Lower leg skin (tissue), 3 donors: ENCODE data around the gene FOXA2.

ENCODE experiments used
- POLR2A ChIP-seq, 2 donors: fragments of 450-650 bp; IDR thresholded peaks; one replicate each; pipeline ENCODE4 v1.6.1; 2016 to 2017; ENCODE audit warnings: antibody characterized with exemption in 2 of 2, mild to moderate bottlenecking in 1 of 2, moderate library complexity in 1 of 2
- TF ChIP-seq, protein P1 (sequence below), 3 donors: fragments of 450-650 bp; IDR thresholded peaks; one replicate each; pipeline ENCODE4 v1.5.1; 2016; ENCODE audit warnings: antibody characterized with exemption in 3 of 3, mild to moderate bottlenecking in 3 of 3, moderate library complexity in 2 of 3

DNA sequence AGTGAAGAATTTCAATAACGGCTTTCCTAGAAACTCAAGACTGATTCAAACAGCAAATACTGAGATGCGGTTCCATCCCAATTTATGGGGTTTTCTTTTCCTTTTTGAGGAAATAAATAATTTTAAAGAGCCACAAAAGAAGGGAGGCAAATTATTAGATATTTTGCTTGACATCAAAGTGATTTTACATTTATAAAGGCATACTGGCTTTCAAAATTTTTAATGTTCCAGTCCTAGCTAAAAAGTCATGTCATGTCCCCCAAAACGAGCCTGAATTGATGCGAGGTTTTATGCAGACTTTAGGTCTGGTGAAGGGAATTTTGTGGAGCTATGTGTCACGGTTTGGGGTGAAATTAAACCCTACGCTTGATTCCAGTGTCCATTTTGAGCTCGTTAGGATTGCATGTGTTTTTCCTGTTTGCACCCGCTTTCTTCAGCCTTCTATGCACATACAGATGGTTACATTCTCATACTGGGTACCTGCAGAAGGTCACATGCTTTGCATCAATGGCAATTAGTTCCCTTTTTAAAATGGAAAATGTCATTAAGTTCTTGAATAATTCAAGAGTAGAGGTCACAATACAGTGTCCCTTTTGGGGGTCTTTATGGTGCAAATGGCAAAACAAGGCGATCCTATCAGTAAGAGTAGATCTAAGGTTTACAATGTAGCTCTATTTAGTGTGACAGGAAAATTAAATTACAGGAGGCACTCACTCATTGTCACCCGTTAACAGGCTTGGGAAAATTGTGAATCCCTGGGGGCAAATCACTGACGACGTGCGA lies 17.3 kb downstream of the FOXA2 start:
- TF ChIP-seq POLR2A (IDR thresholded peaks at IDR 0.05) = no peak
- TF ChIP-seq, protein P1, sequence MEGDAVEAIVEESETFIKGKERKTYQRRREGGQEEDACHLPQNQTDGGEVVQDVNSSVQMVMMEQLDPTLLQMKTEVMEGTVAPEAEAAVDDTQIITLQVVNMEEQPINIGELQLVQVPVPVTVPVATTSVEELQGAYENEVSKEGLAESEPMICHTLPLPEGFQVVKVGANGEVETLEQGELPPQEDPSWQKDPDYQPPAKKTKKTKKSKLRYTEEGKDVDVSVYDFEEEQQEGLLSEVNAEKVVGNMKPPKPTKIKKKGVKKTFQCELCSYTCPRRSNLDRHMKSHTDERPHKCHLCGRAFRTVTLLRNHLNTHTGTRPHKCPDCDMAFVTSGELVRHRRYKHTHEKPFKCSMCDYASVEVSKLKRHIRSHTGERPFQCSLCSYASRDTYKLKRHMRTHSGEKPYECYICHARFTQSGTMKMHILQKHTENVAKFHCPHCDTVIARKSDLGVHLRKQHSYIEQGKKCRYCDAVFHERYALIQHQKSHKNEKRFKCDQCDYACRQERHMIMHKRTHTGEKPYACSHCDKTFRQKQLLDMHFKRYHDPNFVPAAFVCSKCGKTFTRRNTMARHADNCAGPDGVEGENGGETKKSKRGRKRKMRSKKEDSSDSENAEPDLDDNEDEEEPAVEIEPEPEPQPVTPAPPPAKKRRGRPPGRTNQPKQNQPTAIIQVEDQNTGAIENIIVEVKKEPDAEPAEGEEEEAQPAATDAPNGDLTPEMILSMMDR (IDR thresholded peaks at IDR 0.05) = no peak
